Urothelium cell line (cell line): Measurements from ENCODE around the gene CAPN2.
"Not testable (repeated sequence)": the region's sequence is repeated elsewhere in the genome, so short reads cannot be mapped to it uniquely, and the experiment has no call there.

Experiments used
- DNase-seq: peaks from one replicate; pipeline ENCODE4 v3.0.0; 2011; ENCODE audit warnings: low spot score, mixed read lengths
- FAIRE-seq: peaks from 2 replicates; lab custom pipeline; 2011; peaks lifted over from hg19 to GRCh38; lab: Jason Lieb, UNC

The CAPN2 gene

DNA sequence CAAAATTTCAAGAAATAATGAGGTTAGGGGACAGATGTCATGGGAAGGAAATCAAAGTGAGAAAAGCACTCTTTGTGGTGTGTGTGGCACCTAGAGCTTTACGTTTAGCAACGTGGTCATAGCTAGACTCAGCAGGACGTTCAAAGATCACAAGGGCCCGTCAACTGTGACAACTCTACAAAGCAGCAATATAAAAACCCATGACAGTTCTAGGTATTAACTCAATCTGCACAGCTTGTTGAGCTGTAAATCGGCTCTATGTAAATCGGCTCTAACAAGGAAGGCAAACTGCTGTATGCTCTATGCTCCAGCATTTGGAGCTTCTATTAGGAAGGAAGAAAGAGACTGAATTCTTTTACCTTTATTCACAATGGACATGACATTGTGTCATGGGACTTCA lies 68.6 kb downstream of the CAPN2 start:
- no peak for FAIRE-seq

GRCh38 chr1:223783676-223784075 lies 71.3 kb downstream of the CAPN2 start:
- no peak for FAIRE-seq
- DNase-seq: no peak

More for the DNA sequence above, 68.6 kb downstream of the CAPN2 start:
- DNase-seq: no peak

GRCh38 chr1:223784541-223784940 lies 72.2 kb downstream of the CAPN2 start:
- no peak for FAIRE-seq
- no peak for DNase-seq

DNA sequence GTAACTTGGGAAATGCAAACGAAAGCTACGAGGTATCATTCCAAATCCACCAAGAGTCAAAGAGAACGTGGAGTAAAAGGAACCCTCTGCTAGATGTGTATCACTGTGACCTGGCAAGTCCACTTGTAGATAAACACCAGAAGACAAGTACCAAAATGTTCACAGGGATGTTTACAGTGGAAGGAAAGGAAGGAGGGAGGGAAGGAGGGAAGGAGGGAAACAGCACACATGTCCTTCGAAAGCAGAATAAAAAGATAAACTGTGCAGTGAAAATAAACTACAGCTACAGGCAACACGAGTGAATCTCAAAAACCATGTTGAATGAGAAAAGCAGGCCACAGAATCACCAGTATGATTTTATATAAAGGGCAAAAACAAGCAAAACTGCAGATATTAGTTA lies 73.5 kb downstream of the CAPN2 start:
- no peak for FAIRE-seq

GRCh38 chr1:223788746-223789415 lies 76.5 kb downstream of the CAPN2 start:
- FAIRE-seq (no peak), DNase-seq (no peak)

More for the DNA sequence above, 73.5 kb downstream of the CAPN2 start:
- DNase-seq: no peak

GRCh38 chr1:223792046-223792445 lies 79.7 kb downstream of the CAPN2 start:
- no peak for FAIRE-seq

GRCh38 chr1:223793716-223794115 lies 81.4 kb downstream of the CAPN2 start:
- no peak for DNase-seq
- FAIRE-seq: no peak

More at GRCh38 chr1:223792046-223792445, 79.7 kb downstream of the CAPN2 start:
- DNase-seq: no peak

DNA sequence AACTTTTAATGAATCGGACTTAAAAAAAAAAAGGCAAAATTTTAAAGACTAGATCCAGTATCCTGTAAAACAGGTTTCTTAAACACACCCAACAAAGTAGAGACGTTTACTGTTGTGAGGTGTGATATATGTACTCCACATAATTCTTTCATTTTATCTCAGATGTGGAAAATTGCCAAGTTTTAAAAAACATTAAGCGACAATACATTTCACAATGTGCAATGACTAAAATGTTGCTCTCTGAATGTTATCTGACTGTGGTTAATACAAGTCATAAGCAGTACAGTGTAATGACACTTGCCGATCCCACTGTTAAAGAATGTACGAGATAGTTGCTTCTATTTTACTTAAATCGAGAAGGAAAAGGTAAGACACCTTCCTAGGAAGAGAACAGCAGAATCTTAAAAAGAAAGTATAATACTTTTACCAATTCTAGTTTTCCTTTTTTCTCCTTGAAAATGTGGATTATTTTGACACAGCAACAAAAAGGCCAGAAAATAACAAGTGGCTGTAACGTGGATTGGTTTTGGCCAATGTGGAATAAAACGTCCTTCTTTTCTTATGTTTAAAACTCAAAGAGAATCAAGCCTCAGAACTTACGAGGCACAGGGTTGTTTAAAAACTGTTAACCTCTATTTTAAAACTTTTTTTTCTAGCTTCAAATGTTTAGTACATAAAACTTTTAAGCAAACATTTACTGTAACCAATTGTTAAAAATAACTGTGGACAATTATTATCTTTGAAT lies 82.0 kb downstream of the CAPN2 start:
- FAIRE-seq: no peak
- no peak for DNase-seq

- no peak for DNase-seq
Observed at GRCh38 chr1:223796210-223796609, 83.9 kb downstream of the CAPN2 start.

DNA sequence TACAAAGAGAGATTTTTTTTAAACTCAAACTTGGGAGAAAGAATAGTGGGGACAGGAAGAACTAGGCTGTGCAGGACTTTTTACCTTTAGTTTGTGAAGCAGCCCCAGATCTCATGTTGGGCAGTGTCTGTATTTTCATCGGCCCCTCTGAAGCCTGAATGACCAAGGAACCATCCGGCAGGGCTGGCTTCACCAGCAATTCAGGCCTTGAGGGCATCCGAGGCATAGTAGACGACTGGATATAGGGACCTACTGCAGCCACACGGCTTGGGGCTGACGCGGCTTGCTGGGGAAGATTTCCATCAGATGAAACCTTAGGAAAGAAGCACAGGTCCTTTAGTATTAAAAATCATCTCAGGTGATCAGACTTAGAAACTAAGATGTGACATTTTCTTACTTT lies 89.7 kb downstream of the CAPN2 start:
- DNase-seq (no peak), FAIRE-seq (no peak)

More at GRCh38 chr1:223796210-223796609, 83.9 kb downstream of the CAPN2 start:
- no peak for FAIRE-seq

- FAIRE-seq (no peak), DNase-seq (no peak)
Observed at GRCh38 chr1:223802602-223803001, 90.3 kb downstream of the CAPN2 start.

DNA sequence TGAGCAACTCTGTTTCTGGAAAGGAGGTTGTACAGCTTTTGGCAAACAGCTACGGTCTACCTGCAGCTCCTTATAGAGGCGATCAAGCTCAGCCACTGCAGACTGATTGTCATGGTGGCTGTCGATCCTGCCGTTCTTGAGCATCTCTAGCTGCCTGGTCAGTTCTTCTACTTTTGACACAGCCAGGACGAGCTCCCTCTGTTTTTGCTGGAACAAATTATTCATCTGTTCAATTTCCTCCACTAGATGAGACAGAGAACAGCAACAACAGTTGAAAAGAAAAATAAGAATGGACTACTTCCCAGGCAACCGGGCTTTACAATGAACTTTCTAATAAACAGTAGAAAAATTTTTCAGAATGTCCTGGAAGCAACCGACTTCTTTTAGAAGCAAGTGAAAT lies 90.9 kb downstream of the CAPN2 start:
- FAIRE-seq (no peak), DNase-seq (no peak)

DNA sequence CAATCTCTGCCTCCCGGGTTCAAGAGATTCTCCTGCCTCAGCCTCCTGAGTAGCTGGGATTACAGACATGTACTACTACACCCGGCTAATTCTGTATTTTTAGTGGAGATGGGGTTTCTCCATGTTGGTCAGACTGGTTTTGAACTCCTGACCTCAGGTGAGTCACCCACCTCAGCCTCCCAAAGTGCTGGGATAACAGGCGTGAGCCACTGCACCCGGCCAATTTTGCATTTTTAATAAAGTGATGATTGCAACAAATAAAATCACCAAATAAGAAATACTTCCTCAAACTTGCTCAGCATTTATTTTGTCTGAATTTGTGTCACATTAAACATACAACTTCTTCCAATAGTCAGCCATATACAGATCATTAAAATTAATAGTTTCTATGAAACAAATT lies 97.6 kb downstream of the CAPN2 start:
- FAIRE-seq, DNase-seq: not testable (repeated sequence)

GRCh38 chr1:223810586-223810985 lies 98.2 kb downstream of the CAPN2 start:
- FAIRE-seq (no peak), DNase-seq (no peak)

DNA sequence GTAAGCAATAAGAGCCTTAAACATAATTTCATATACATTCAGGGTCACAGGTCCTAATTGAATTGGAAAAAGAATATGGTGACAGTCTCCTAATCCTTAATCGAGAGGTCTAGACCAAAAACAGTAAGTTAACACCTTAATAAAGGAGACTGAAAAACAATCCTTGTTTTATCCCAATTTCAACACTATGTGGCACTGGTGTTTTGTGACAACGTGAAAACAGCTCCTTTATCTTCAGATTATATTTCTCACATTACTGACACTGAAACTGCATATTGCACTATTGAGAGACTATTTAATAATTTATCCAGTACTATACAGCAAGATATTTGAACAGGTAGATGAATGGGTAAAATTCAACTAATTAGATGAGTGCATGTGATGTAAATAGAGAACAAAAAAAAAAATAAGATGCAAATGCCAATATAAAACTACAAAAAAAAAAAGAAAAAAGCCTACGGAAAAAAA lies 99.3 kb downstream of the CAPN2 start:
- DNase-seq (no peak), FAIRE-seq (no peak)

GRCh38 chr1:223813645-223814044 lies 101.3 kb downstream of the CAPN2 start:
- DNase-seq (no peak), FAIRE-seq (no peak)

DNA sequence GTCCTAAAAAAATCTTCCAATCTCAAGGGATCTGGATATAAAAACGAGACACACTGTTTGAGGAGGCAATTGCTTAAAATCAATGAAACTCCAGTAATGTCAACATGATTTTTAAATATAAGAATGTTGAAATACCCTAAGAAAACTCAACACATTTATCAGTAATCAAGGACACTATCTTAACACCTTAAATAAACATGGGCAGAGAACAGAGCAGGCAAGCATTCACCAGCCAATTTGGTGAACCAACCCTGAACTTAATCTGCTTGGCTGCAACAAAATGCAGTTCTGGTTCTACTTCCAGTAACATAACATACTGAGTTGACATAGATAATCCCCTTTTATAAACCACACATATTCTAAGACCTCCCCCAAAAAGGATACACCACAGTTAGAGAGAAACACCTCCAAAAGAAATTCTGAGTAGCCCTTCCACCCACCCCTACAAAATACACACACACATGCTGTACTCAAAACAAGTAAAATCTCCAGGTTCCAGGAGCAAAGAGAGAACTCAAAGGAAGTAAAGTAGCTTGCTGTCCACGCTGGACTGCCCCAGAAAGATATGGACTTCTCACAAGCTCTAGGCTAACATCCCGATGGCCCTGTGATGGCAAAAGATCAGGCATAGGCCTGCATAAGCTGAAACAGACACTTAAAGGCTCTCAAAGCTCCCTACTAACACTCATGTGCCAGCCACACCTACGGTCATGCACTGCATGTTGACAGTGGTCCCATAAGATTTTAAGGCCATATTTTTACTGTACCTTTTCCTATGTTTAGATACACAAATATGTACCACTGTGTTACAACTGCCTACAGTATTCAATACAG lies 102.9 kb downstream of the CAPN2 start:
- no peak for DNase-seq
- FAIRE-seq: no peak

DNA sequence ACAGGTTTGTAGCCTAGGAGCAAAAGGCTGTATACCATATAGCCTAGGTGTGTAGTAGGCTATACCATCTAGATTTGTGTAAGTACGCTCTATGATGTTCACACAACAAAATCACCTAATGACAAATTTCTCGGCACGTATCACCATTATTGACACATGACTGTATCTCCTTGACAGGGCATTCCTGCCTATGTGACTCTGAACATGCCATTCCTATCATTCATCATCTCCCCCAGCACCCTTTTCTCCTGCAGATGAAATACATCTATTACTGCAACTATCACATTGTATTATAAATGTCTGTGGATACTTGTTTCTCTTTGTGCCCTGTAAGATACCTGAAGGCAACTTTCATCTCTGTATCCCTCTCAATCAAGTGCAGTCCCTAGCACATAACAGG lies 103.5 kb downstream of the CAPN2 start:
- peak; percentile 15 for DNase-seq
- FAIRE-seq: no peak

- not testable (repeated sequence) for DNase-seq, FAIRE-seq
Observed at GRCh38 chr1:223817265-223817664, 104.9 kb downstream of the CAPN2 start.

GRCh38 chr1:223819730-223820514 lies 107.6 kb downstream of the CAPN2 start:
- FAIRE-seq (no peak), DNase-seq (no peak)

GRCh38 chr1:223820515-223820858 lies 108.1 kb downstream of the CAPN2 start:
- no peak for FAIRE-seq
- DNase-seq: no peak
